ENCODE results near the gene ZNF831.

The ZNF831 gene

DNA sequence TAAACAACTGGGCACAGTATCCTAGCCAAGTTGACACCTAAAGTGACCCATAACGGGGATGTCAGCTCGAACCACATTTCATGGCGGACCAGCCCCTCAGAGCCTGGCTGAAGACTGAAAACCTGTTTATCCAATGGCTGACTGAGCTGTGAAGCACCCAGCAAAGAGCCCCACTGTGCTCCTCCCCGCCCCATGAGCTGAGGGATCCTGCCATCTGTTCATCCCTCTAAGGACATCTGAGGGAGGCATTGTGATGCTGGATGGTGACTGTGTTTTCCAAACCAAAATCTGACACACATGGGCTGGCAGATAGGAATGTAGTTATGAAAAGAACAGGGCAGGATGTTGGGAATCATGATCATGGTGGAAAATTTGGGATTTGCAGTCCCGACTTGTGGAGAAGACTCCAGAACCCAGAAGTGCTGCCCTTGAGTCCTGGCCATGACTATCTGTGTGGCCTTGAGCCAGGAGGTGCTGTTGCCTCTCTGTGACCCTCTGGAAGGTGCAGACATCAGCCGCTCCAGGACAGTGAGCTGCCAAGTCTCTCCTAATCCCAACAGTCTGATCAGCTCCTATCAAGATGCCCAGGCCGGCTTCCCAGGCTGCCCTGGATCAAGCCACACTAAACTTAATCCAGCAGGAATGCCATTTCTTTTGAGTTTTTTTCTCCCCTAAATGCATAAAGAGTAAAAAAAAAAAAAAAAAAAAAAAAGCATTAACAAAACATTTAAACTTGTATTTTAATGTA lies 142.5 kb downstream of the ZNF831 start:
- Histone ChIP-seq H3K4me3 (ENCODE audit: low read length) (no peak overlapping the region), H3K27me3 (replicated peaks; ENCODE audit: control insufficient read depth, insufficient read depth, low read length) (peaks cover 35% of the 10 kb centered on the region), H3K4me1 (ENCODE audit: control insufficient read depth, insufficient read depth, low read length) (no peaks in the 10 kb centered on the region), H3K36me3 (ENCODE audit: control insufficient read depth, insufficient read depth, low read length, severe bottlenecking) (no peaks in the 10 kb centered on the region), H3K9me3 (ENCODE audit: control insufficient read depth, low read length) (no peaks in the 10 kb centered on the region), H3K9ac (ENCODE audit: low read length) (no peak overlapping the region)
- DNase-seq (ENCODE audit: low read depth) = no peak

- H3K27me3 ChIP-seq (replicated peaks; ENCODE audit: control insufficient read depth, insufficient read depth, low read length) = peaks cover 28% of the 10 kb centered on the region
- no peaks in the 10 kb centered on the region for H3K36me3 ChIP-seq (ENCODE audit: control insufficient read depth, insufficient read depth, low read length, severe bottlenecking)
- H3K4me1 ChIP-seq (ENCODE audit: control insufficient read depth, insufficient read depth, low read length) = no peaks in the 10 kb centered on the region
- H3K9ac ChIP-seq (ENCODE audit: low read length) = no peak overlapping the region
- no peak for DNase-seq (ENCODE audit: low read depth)
- H3K9me3 ChIP-seq (ENCODE audit: control insufficient read depth, low read length) = no peaks in the 10 kb centered on the region
- no peak overlapping the region for H3K4me3 ChIP-seq (ENCODE audit: low read length)
These were observed 143.6 kb downstream of the ZNF831 start for GRCh38 chr20:59307270-59307669.
